HG03159 (cell line): ENCODE results near the gene KRTAP5-10.
"Not testable (repeated sequence)": the region's sequence is repeated elsewhere in the genome, so short reads cannot be mapped to it uniquely, and the experiment has no call there.

Source experiments
- ATAC-seq: cut with Tn5 transposase; IDR thresholded peaks from one replicate; pipeline ENCODE4 v1.9.1; 2021; ENCODE audit warnings: mild to moderate bottlenecking, moderate library complexity; ENCODE audit not compliant: unreplicated experiment

KRTAP5-10 gene

GRCh38 chr11:71542382-71542781, 23.0 kb upstream of the KRTAP5-10 start:
- ATAC-seq = no peak

GRCh38 chr11:71542879-71543777, 22.2 kb upstream of the KRTAP5-10 start:
- ATAC-seq = no peak

GRCh38 chr11:71543866-71544265, 21.5 kb upstream of the KRTAP5-10 start:
- no peak for ATAC-seq

- ATAC-seq = no peak
Measured at GRCh38 chr11:71544525-71545214, 20.7 kb upstream of the KRTAP5-10 start.

DNA sequence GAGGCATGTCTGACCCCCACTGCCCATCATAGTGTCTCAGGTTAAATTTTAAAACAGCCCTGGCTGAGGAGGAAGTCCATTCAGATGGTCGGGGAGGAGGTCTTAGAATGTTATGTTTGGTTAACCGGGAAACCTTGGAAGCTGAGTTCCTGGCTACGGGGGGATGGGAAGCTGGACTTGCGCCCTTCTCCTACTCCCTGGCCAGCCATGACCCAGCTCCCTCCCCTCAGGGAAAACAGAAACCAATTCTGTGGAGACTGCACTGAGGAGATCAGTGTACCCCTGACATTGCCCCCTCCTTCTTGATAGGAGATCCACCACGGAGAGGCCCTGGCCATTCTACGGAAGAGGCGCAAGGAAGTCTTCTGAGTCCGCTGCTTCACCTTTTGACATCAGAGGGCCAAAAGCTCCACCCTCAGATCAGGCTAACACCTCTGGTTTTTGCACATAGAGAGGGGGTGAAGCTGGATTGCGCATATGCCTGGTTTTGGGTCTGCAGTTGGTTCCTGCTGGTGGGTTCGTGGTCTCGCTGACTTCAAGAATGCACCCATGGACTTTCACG, 19.9 kb upstream of the KRTAP5-10 start:
- ATAC-seq = no peak

DNA sequence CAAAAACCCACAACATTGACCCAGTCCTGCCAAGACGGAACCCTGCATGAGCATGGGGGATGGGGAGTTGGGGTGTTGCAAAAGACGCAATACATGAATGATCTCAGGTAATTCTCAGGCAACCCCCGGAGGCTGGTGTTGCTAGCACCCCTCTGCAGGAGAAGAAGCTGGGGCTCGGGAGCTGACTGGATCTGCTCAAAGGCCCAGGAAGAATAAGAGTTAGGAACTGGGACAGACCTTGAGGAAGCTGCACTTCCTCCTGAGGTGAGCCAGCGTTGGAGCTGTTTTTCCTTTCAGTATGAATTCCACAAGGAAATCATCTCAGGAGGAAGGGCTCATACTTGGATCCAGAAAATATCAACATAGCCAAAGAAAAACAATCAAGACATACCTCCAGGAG, 17.2 kb upstream of the KRTAP5-10 start, which contains the start of gene KRTAP5-9:
KRTAP5-9 (plus strand) TSS at position 301 of the 400 bp plus-strand sequence. CDS start 238 bp downstream, outside the sequence.
- ATAC-seq = no peak

DNA sequence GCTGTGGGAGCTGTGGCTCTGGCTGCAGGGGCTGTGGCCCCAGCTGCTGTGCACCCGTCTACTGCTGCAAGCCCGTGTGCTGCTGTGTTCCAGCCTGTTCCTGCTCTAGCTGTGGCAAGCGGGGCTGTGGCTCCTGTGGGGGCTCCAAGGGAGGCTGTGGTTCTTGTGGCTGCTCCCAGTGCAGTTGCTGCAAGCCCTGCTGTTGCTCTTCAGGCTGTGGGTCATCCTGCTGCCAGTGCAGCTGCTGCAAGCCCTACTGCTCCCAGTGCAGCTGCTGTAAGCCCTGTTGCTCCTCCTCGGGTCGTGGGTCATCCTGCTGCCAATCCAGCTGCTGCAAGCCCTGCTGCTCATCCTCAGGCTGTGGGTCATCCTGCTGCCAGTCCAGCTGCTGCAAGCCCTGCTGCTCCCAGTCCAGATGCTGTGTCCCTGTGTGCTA, 16.6 kb upstream of the KRTAP5-10 start:
- no peak for ATAC-seq

DNA sequence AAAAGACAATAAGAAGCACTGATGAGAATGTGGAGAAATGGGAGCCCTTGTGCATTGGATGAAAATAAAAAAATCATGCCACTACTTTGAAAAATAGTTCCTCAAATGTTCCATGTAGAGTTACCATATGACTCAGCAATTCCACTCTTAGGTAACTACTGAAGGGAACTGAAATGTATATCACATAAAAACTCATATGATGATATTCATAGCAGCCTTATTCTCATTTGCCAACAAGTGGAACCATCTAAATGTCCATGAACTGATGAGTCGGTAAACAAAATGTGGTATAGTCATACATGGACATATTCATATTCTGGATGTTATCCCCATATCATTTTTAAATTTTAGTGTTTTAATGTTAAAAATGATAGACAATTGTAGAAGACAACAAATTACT, 13.7 kb upstream of the KRTAP5-10 start:
- no peak for ATAC-seq

- ATAC-seq = no peak
Measured at GRCh38 chr11:71554996-71555395, 10.4 kb upstream of the KRTAP5-10 start.

- no peak for ATAC-seq
Measured at GRCh38 chr11:71555508-71555907, 9.9 kb upstream of the KRTAP5-10 start.

DNA sequence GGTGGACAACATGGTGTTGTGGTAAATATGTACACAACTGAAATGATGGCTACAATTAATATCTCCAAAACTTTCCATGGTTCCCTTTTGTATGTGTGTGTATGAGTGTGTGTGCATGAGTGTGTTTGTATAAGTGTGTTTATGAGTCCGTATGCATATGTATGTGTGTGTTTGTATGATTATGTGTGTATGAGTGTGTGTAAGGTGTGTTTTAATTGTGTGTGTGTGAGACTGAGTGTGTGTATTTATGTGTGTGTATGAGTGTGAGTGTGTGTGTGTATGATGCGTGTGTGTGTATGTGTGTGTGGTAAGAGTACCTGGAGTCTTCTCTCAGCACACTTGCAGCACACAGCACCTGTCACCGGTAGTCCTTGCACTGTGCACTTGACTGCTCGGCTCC, 9.3 kb upstream of the KRTAP5-10 start:
- ATAC-seq = no peak

DNA sequence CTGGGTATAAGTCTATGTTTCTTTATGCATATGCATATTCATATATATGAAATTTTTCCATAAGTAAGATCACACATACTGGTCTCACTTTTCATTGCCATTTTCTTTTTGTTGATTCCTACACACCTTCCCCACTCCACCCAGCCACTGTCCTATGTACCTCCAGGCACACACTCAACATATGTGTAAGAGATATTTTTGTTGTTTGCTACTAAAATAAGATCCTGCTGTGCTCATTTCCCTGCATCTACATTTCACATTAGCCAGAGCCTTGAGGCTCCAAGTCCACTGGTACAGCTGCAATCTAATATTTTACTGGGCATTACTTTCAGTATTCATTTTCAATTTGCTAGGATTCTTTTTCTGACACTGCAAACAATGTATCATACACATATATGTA, 8.1 kb upstream of the KRTAP5-10 start:
- no peak for ATAC-seq

- no peak for ATAC-seq
Measured at GRCh38 chr11:71558996-71559395, 6.4 kb upstream of the KRTAP5-10 start.

GRCh38 chr11:71562120-71562519, 3.2 kb upstream of the KRTAP5-10 start:
- ATAC-seq = no peak

- ATAC-seq = no peak
Measured at GRCh38 chr11:71563406-71563805, 2.0 kb upstream of the KRTAP5-10 start.

- no peak for ATAC-seq
Measured at GRCh38 chr11:71564430-71564829, 933 bp upstream of the KRTAP5-10 start.

DNA sequence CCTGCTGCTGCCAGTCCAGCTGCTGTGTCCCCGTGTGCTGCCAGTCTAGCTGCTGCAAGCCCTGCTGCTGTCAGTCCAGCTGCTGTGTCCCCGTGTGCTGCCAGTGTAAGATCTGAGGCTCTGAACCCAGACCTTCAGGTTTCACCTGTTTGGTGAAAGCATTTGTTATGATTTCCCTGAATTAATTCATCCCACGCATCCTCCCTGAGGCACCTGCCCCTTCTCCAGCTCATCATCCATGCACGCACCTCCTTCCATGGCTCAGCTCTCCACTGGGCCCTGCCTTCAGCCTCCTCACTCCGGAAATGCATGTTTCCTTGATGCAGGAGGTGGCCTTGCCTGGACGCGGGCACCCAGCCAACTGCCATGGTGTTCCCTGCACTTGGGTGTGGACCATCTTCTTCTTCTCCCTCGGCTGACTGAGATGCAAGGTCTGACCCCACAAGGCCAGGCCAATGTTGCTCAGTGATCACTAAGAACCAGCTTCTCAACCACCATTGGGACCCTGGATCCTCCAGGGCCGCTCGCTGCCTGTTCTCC, 788 bp downstream of the KRTAP5-10 start:
- no peak for ATAC-seq

- ATAC-seq = not testable (repeated sequence)
Measured at GRCh38 chr11:71566626-71567599, 1.6 kb downstream of the KRTAP5-10 start.

GRCh38 chr11:71567633-71568032, 2.3 kb downstream of the KRTAP5-10 start:
- ATAC-seq = not testable (repeated sequence)

- no peak for ATAC-seq
Measured at GRCh38 chr11:71568704-71569349, 3.5 kb downstream of the KRTAP5-10 start.
